Measurements from ENCODE around the gene CSE1L.
"Not testable (repeated sequence)": the region's sequence is repeated elsewhere in the genome, so short reads cannot be mapped to it uniquely, and the experiment has no call there.

Gene CSE1L, protein sequence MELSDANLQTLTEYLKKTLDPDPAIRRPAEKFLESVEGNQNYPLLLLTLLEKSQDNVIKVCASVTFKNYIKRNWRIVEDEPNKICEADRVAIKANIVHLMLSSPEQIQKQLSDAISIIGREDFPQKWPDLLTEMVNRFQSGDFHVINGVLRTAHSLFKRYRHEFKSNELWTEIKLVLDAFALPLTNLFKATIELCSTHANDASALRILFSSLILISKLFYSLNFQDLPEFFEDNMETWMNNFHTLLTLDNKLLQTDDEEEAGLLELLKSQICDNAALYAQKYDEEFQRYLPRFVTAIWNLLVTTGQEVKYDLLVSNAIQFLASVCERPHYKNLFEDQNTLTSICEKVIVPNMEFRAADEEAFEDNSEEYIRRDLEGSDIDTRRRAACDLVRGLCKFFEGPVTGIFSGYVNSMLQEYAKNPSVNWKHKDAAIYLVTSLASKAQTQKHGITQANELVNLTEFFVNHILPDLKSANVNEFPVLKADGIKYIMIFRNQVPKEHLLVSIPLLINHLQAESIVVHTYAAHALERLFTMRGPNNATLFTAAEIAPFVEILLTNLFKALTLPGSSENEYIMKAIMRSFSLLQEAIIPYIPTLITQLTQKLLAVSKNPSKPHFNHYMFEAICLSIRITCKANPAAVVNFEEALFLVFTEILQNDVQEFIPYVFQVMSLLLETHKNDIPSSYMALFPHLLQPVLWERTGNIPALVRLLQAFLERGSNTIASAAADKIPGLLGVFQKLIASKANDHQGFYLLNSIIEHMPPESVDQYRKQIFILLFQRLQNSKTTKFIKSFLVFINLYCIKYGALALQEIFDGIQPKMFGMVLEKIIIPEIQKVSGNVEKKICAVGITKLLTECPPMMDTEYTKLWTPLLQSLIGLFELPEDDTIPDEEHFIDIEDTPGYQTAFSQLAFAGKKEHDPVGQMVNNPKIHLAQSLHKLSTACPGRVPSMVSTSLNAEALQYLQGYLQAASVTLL

DNA sequence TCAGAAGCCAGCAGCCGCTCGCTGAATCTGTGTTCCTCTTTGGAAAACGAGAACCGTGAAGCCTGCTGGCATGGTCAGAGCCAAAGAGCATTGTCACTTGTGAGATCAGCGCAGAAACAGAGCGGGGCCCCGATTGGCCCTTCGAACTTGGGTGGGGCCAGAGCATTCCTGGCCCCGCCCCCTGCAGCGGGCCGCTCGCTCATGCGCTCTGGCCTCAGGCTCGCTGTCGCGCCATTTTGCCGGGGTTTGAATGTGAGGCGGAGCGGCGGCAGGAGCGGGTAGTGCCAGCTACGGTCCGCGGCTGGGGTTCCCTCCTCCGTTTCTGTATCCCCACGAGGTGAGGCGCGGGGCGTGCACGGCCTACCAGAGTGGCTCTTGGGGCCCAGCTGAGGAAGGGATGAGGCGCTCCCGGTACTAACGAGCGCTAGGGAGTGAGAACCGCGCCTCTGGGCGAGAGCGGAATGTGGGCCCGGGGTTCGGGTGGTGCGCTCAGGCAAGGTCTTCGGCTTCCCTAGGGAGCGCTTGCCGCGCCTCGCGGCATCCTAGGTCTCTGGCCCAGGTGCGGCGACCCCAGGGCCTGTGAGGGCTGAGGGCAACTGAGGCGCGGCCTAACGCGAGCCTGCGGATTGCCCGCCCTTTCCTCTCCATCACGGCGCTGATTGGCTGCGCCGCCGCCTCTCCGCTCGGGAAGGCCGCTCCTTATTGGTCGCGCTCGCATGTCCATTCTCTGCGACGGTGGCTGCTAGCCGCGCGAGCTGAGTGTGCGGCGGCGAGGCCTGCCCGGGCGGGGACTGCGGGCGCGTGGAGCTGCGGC, at the start of gene CSE1L:
Gene CSE1L (plus strand): TSS at position 226 of the 814 bp plus-strand sequence. CDS start 12,152 bp downstream, outside the sequence.
- peak; percentile 90 for DNase-seq (ENCODE audit: low read depth)

DNA sequence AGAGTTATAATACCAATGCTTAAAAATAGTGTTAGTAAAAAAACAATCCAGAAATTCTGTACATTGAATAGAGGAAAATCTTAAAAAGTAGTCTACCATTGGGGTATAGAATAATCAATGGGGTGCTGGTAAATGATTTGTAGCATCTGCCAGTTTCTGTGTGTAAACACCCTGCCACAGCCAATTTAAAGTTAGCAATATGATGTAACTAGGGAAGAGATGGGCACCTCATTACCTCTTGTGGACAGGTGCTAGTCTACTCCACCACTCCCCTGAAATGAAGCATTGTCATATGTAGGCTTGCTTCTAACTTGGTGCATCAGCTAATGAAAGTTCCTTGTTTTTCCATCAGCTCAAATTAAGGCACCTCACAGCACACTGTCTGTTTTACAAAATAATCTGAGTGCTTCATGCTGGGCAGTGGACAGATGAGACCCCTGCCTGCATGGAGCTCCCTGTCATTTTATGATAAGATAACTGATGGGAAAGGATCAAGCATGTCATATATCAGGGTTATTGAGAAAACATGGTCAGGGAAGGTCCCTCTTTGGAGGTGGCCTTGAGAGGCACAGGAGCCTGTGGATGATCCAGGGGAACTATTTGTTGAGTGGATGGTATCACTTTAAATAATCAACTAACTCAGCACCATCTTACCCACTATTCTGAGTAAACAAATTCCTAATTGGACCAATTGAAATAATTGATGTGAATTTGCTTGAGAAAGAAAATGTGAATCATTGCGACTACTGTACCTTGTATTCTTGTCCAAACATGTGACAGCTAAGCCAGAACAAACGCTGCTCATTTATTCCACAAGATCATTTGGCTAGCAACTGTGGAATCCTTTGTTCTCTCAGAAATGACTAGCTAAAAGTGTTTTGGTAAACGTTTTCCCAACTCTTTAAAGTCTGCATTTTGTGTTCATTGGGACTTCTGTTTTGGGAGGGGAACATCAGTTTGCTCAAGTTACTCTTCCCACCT, 45.9 kb upstream of the CSE1L start:
- no peak for DNase-seq (ENCODE audit: low read depth)

DNA sequence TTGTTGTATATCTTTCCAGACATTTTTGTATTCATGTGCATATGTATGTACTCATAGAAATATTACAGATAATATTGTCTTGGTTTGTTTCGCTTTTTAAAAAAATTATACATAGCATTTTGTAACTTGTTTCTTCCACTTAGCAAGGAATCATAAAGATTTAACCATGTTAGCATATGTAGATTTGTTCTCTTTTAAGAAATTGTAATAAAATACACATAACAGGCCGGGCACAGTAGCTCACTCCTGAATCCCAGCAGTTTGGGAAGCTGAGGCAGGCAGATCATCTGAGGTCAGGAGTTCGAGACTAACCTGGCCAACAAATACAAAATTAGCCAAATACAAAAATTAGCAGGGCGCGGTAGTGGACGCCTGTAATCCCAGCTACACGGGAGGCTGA, 44.4 kb upstream of the CSE1L start:
- DNase-seq (ENCODE audit: low read depth), result no peak

DNA sequence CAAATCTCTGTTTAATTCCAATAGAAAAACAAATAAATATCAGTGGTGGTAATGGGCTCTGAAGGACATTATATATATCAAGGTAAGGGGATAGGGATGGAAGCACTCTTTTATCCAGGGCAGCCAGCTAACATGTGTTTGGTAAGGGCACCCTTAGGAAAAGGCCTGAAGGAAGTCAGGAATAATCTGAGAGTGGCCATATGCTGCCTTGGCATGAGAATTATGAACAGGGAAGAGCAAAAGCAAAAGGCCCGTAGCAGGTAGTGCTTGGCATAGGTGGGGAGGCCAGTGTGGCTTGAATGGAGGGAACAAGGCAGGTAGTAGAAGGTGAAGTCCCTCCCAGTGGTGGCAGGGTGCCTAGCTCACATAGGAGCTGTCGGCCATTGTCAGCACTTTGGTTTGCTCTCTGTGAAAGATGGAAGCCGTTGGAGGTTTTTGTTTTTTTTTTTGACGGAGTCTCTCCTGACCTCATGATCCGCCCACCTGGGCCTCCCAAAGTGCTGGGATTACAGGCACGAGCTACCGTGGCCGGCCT, 39.6 kb upstream of the CSE1L start:
- DNase-seq (ENCODE audit: low read depth), result no peak

DNA sequence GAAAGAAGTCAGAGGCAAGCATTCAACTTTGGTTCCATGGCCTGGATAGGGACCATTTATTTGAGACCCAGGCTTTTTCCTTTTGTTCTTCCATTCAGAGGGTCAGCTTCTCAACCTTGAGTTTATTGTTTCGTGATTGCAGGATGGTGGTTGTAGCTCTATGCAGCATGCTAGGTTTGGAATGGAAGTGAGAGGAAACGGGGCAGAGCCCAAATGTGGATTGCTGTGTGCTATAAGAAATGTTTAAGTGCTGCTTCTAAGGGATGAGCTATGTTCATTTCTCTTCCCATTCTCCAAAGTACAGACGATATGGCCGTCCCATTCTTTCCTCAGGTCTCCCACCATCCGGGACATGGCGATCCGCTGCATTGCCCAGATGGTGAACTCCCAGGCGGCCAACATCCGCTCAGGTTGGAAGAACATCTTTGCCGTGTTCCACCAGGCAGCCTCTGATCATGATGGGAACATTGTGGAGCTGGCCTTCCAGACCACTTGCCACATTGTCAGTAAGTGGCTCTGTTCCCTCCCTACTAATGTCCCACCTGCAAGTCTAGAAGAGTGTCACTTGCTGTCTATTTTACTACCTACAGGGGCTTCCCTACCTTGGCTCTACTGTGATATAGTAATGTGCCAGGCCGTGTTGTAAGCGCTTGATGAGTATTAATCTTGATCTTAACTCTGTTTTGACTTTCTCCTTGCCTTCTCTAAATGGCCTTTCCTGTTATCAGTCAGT, 36.0 kb upstream of the CSE1L start:
- DNase-seq (ENCODE audit: low read depth), result no peak

DNA sequence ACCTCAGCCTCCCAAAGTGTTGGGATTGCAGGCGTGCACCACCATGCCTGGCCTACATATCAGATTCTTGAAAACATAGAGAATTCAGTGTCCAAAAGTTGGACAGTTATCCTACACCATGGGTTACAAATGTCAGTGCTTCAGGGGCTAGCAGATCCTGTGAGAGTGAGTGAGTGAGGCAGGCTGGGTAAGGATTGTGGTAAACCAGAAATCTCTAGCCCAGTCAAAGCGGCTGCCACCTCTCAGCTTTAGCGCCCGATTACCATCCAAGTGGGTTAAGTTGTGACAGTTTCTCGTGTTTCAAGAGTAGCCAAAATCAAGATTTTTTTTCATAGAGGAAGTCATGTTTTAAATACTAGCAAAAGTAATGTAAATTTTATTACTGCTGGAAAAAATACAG, 21.9 kb upstream of the CSE1L start:
- no peak for DNase-seq (ENCODE audit: low read depth)

DNA sequence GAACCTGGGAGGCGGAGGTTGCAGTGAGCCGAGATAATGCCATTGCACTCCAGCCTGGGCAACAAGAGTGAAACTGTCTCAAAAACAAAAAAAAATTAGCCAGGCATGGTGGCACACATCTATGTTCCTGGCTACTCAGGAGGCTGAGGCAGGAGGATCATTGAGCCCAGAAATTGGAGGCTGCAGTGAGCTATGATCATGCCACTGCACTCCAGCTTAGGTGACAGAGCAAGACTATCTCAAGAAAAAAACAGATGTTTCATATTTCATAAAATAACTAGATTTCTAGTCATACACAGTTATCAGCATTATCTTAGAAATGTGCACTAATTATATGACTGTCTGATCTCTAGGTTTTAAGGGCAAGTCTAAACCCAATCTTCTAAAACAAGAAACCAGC, 17.9 kb upstream of the CSE1L start:
- DNase-seq (ENCODE audit: low read depth), result not testable (repeated sequence)

DNA sequence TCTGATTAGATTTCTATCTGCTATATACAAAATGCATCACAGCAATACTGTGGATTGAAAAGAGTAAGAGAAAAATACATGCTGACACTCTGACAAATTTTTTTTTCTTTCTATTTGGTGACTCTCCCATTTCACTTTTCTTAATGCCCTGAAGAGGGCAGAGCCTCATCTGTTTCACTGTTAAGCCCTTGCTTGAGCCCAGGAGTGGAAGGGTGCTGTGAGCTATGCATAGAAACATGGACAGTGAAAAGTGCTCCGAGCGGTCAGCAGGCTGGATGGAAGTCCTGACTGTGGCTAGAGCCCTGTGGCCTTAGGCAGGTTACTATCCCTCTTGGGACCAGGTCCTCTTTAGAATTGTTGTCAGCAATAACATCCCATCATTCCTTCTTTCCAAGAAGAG, 17.4 kb upstream of the CSE1L start:
- DNase-seq (ENCODE audit: low read depth), result no peak

DNA sequence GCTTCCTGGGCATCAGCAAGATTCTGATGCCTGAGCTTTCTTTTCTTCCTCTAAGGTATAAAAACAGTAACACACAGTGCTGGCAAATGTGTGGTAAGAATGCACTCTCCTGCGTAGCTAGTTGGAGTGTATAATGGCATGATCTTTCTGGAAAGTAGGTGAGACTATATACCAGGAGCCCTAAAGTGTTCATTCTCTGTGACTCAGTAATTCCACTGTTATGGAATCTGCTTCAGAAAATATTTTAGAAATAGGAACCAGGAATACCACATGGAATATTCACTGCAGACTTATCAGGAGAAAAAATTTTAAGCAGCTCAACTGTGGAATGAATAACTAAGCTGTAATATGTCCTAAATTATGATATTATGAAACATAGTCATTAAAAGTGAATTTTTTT, 16.9 kb upstream of the CSE1L start:
- no peak for DNase-seq (ENCODE audit: low read depth)

DNA sequence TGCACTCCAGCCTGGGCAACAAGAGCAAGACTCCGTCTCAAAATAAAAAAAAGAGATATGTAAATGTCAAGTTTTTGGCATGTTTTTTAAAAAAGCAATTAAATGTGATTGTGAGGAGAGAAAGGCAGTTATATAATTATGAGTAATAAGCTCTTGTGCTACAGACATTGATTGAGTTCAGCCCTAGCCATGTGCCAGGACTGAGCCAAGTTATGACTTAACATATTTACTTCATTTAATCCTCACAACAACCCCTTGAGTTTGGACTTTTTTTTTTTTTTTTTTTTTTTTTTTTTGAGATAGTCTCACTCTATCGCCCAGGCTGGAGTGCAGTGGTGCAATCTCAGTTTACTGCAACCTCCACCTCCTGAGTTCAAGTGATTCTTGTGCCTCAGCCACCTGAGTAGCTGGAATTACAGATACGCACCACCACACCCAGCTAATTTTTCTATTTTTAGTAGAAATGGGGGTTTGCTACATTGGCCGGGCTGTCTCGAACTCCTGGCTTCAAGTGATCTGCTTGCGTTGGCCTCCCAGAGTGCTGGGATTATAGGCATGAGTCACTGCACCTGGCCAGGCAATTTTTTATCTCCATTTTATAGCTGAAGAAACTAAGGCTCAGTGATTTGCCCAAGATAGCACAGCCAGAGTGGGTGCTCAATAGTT, 15.0 kb upstream of the CSE1L start:
- DNase-seq (ENCODE audit: low read depth), result no peak

DNA sequence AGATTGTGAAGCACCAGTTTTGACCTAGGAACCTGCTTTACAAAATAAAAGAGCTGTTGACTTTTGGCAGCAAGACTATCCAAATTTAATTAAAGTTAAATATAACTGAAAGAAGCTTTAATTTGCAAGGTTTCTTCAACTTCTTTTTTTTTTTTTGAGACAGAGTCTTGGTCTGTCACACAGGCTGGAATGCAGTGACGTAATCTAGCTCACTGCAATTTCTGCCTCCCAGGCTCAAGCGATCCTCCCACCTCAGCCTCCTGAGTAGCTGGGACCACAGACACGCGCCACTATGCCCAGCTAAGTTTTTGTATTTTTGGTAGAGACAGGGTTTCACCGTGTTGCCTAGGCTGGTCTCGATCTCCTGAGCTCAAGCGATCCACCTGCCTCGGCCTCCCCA, 13.7 kb upstream of the CSE1L start:
- no peak for DNase-seq (ENCODE audit: low read depth)

DNA sequence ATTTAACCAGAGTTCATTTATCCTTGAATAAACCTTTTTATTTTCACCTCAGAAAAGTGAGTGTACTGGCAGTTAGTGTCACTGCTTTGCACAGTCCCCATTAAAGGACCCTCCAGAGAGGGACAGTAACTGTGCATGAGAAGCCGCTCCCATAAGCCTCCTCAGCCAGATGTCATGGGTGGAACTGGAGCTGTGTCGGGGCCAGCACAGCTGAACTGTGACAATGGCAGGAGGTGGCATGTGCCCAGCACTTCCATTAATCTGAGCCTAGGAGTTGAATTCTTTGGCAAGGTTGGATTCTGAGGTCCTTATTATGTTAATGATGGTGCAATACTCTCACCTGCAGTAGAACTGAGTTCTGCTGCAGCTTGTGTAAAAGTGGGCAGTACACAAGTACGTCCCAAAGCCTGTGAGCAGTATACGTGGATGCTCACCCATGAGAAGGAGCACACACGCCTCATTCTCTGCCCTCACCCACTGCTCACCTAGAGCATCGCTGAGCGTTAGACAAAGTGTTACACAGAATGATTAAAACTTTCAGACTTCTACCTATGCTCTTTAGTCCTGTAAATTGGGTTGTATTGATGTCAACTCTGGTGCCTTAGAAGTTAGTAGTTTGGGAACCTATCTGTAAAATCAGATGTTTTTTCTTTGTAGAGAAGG, 11.9 kb upstream of the CSE1L start:
- no peak for DNase-seq (ENCODE audit: low read depth)

DNA sequence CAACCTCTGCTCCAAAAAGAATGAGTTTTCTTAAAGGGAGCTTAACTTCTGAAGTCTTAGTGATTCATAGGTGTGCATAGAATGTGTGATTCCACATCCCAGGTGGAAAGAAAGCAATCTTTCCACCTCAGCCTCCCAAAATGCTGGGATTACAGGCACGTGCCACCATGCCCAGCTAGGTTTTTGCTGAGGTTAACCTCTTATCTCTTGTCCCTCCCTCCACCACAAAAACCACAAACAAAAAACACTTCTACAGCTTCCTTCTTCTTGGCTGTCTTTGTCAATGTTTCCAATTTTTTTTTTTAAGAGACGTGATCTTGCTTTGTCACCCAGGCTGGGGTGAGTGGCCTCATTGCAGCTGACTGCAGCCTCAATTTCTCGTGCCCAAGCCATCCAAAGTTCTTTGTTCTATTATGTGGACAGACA, 8.1 kb upstream of the CSE1L start:
- DNase-seq (ENCODE audit: low read depth), result no peak

DNA sequence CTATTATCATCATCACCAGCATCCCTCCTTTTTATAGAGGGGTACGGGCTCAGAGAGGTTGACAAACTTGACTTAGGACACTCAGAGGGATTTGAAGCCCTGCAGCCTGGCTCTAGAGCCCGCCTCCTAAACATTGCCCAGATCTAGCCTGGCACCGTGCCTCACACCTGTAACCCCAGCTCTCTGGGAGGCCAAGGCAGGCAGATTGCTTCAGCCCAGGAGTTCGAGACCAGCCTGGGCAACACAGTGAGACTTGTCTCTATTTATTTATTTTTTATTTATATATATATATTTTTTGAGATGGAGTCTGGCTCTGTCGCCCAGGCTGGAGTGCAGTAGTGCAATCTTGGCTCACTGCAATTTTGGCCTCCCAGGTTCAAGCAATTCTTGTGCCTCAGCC, 6.3 kb upstream of the CSE1L start:
- no peak for DNase-seq (ENCODE audit: low read depth)

DNA sequence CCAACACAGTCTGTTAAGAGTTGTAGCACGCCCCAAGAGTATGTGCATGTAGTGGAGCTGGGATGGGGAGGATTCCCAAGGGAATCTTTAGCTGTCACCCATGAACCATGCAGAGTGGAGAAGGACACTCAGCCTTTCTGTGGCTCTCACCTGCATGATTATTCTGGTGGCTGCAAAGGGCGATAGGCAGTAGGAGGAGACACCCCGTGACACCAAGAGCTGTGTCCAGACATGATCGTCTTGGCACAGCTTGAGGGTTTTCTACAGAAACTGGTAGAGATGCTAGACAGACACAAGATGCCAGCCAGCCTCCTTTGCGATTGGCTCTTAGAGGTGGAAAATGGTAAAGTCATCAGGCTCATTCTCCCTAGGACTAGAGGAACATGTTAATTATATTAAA, 3.1 kb upstream of the CSE1L start:
- no peak for DNase-seq (ENCODE audit: low read depth)

DNA sequence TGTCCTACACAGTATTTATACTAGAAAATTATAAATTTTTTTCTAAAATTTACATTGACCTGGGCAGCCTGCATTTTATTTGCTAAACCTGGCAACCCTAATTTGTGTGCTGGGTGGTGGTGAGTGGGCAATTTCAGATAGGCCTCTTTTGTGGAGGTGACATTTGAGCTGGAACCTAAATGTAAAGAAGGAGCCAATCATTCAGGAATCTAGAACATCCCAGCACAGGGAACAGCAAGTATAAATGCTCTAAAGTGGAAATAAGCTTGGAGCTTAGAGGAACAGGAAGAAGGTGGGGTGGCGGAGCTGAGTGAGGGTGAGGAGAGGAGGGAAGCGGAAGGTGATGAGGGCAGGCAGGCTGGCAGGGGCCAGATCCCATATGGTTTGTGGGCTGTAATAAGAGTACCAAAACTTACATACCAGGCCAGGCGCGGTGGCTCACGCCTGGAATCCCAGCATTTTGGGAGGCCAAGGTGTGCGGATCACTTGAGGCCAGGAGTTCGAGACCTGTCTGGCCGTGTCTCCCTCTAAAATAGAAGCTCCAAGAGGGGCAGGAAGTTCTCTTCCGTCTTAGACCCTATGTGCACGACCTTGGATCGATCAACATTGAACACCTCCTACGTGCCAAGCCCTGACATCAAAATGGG, 549 bp upstream of the CSE1L start:
- no peak for DNase-seq (ENCODE audit: low read depth)

DNA sequence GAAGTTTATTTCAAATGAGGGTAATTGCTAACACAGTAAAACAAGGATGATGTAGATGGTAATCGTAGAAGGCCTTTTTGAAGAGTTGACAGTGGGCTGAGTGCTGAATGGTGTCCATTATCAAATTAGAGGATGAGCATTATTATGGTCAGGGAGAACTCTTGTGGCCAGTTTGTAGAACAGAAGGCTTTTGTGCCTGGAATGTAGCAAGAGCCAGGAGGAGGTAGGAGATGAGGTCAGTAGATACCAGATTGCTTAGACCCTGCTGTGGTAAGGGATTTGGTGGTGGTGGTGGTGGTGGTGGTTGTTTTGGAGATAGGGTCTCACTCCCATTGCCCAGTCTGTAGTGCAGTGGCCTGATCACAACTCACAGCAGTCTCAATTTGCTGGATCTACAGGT, 6.2 kb downstream of the CSE1L start:
- no peak for DNase-seq (ENCODE audit: low read depth)

DNA sequence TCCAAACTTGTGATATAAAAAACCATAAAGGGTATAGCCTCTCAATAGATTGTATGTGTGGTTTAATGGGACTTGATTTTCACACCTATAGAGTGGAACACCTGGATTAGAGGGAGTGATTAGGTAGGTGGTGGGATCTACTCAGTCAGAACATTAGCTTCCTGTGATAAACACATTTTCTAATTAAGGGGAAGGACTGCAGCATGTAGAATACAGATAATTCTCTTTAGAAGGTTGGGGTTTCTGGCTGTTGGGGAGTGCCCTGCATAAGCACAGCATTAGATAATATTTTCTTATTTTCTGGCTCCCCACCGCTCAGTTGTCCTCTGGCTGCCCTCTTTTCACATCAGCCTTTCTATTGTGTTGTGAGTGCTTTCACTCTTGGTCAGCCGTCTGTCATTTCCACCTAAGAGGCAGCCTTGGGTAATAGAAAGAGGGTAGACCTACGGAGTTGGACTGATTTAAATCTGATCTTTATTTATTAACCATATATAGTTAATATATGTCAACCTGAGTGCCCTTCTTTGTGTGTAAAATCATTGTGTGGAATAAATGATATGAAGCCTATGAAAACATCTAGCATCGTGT, 8.0 kb downstream of the CSE1L start:
- DNase-seq (ENCODE audit: low read depth), result no peak
